ENCODE data around the gene BRSK1.
A peak's percentile ranks its signal among the peaks of the same experiment; 100 is the strongest.

The BRSK1 gene

DNA sequence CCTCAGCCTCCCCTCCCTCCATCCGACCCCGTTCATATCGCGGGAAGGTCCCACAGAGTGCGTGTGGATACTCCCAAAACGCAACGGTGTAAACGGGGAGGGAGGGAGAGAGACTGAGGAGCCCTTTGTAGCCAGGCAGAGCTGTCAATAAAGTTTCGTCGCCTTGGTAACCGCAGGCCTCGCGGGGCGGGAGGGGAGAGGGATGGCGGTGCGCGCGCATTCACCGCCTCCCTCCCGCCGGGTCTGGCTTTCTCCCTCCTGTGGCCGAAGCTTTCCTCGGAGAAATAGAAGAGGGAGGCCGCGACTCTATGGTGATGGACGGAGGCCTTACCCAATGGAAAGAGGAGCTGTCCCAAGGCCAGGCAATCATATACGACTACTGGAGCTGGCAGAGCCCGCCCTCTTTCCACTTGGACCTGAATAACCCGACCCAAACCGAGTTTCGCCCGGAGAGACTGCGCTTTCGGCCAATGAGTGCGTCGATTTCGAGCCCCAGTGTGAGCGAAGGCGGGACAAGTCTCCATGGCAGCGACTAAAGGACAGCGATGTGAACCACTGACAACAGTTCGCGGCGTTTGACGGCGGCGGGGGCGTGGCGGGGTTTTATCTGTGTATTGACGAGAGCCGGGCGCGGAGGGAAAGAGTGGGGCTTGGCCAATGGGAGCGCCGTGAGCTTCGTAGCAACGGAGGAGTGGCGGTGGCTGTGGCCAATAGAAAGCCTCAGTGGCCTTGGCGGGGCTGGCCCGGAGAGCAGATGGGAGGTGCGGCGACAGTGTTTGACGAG is 55.5 kb downstream of the BRSK1 start, which contains the start of gene KMT5C:
KMT5C (plus strand) TSS at position 772 of the 784 bp plus-strand sequence. CDS start 2,061 bp downstream, outside the sequence.
- peak; percentile 99 for DNase-seq

DNA sequence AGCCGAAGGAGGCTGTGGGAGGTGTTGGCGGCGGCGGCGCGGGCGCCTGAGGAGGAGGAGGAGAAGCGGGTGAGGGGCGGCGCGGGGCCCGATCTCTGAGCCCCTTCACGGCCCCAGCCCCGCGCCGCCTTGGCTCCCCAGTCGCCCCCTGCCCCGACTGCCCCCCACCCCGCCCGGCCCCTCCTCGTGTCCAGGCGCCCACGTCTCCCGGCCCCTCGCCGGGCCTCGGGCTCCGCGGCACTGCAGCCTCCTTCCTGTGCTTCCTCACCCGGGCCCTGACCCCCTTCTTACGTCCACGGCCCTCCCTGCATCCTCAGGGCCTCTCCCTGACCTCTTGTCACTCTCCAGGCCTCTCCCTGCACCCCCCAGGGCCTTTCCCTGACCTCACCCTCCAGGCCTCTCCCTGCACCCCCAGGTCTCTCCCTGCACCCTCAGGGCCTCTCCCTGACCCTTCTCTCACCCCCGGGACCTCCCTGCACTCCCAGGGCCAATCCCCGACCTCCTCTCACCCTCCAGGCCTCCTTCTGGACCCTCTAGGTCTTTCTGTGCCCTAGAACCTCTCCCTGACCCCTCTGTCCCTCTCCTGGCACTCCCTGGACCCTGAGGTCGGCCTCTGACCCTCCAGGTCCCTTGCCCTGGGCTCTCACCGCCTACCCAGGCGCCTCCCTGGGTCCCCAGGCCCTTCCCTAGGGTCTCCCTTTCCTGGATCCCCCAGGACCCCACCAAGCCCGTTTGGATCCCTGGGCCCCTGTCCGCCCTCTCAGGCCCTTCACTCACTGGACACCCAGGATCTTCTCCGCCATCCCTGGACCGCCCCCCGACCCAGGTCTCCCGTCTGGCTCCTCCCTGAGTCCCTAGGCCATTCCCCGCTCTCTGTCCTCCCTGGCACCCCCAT is 56.3 kb downstream of the BRSK1 start:
- no peak for DNase-seq

DNA sequence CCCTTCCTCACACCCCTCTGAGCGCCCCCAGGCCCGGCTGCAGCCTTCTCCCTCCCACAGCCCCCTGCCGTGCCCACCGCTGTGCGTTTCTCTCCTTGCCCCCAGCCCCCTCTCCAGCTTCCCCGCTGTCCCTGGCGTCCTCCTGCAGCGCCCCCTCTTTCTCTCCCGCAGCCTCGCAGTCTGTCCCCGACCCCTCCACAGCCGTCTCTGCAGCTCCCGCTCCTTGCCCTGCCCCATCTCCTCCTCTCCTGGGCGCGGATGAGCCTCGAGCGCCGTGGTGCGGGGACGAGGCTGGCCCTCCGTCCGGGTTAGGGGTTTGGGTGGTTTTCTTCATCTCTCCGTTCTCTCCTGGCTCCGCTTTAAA is 57.0 kb downstream of the BRSK1 start:
- no peak for DNase-seq

DNA sequence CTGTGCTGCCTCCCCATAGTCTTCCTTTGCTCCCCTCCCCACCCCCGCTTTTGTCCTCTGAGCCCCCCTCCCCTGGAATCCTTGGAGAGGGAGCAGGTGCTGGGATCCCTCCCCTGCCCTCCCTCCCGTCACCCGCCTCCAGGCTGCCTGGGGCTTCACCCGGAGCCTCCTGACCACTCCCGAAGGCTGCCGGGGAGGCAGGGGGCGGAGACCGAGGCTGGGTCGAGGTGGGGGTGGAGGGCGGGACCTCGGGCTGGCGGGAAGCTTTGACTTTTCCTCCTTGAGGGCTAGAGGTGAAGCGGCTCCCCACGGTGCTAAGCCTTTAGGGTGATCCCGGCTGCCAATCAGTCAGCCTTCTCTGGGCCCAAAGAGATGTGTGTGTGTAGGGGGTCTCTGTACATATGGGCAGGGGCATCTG is 57.4 kb downstream of the BRSK1 start:
- DNase-seq, result no peak

DNA sequence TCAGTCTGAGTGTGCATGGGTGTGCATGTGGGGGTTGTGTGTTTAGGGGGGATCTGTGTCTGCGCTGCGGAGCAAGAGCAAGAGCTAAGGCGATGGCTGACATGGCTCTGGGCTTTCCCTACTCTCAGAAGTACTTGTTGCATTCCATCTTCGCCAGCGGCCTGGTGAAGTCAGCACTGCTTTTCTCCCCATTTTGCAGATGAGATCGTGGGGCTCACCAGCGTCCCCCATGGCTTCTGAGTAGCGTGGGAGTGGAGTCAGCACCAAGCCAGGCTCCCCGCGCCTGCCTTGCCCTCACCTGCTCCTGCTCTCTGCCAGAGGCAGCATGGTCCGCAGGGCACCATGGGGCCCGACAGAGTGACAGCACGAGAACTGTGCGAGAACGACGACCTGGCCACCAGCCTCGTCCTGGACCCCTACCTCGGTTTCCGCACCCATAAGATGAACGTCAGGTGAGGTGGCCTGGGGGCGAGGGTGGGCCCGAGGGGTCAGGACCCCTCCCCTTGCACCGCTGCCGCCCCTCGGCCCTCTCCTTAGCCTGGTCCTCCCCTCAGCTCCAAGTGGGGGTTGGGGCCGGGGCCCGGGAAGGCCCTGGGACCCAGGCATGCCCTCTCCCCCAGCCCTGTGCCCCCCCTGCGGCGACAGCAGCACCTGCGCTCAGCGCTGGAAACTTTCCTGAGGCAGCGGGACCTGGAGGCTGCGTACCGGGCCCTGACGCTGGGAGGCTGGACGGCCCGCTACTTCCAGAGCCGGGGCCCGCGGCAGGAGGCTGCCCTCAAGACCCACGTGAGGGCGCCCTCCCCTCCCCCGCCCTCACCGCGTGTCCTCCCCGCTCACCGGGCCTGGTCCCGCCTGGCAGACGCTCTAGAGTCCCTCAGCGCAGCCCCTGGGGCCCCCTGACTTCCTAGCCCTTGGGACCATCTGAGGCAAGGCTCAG is 58.1 kb downstream of the BRSK1 start:
- no peak for DNase-seq

DNA sequence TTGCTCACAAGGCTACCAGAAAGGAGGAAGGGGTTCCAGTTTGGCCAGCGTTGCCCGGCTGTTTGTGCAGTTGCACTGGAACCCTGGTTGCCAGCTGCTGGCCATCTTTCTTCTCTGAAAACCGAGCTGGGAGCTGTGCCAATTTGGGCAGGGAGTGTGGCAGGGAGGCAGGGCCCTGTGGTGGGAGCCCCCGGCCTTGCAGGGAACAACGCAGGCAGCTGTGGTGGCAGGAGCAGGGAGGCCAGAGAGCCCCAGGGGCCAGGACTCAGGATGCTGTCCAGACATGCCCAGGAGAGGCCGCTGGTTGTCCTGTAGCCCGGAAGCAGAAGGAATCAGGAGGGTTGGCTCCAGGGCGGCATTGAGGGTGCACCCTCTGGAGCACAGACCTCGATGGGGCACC is 60.6 kb downstream of the BRSK1 start:
- no peak for DNase-seq

DNA sequence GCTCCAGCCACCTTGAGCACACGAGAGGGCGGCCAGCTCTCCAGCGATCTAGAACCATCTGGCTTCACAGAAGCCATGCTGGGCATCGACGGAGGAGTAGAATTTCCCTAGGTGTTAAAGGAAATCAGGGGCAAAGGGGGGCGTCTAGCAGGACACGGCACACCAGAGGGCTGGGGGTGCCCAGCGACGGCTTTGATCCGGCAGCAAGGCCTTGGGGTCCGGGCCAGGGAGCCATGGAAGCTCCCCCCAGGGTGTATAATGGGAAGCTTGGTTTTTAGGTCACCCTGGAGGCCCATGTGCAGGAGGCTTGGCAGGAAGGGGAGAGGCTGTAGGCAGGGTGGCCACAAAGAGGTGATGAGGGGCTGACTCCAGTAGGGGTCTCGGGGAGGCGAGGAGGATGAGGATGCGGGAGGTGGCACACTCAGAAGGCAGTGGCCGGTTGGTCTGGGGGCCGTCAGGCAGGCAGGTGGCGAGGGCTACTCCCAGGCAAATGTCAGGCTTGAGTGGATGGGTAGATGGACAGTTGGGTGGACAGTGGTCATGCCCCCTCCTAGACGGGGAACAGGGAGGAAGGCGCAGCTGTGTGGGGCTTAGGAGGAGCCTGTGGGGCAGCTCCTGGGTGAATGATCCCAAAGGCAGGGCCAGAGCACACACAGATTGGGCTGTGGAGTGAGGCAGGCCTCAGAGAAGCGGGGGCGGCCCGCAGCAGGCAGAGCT is 61.5 kb downstream of the BRSK1 start:
- DNase-seq, result no peak

DNA sequence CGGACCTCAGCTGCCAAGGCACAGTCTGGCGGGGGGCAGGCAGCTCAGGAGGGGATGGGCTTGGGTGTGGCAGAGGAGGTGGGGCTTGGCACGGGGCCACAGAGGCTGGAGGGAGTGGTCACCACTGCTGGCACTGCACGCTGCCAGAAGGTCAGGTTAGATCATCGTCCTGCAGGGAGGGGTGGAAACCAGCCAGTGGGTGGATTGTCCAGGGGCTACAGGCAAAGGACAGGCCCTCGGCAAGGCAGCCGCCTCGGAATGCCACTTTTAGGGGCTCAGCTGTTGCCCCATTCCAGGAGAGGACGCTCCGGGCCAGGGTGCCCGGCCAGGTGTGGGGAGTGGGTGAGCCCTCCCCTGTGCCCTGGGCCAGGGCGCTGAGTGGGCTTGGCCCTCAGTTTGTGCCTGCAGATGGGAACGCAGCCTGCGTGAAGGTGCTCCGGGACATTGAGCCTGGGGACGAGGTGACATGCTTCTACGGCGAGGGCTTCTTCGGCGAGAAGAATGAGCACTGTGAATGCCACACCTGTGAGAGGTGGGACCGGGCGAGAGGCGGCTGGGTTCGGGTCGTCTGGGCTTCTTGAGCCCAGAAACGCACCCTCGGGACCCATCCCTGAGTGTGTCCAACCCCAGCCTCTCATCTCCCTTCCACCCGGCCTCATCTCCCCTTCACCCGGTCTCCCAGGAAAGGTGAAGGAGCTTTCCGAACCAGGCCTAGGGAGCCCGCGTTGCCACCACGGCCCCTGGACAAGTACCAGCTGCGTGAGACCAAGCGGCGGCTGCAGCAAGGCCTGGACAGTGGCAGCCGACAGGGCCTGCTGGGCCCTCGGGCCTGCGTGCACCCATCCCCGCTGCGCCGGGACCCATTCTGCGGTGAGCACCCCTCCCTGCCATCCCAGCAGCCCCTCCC is 62.3 kb downstream of the BRSK1 start:
- DNase-seq, result no peak

DNA sequence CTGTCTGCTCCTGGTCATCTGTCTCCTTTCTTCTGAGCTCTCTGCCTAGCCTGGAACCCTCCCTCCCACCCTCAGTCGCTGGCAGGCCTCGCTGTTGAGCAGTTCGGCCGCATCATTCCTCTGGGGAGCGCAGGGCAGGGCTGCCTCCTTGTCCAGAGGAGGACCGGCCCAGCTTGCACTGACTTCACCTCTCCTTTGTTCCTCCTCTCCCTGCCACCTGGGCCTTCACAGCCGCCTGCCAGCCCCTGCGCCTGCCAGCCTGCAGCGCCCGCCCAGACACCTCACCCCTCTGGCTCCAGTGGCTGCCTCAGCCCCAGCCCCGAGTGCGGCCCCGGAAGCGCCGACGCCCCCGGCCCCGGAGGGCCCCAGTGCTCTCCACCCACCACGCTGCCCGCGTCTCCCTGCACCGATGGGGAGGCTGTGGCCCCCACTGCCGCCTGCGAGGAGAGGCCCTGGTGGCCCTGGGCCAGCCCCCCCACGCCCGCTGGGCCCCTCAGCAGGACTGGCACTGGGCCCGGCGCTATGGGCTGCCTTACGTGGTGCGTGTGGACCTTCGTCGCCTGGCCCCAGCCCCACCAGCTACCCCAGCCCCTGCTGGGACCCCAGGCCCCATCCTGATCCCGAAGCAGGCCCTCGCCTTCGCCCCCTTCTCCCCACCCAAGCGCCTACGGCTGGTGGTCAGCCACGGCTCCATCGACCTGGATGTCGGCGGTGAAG is 63.1 kb downstream of the BRSK1 start:
- DNase-seq, result no peak

DNA sequence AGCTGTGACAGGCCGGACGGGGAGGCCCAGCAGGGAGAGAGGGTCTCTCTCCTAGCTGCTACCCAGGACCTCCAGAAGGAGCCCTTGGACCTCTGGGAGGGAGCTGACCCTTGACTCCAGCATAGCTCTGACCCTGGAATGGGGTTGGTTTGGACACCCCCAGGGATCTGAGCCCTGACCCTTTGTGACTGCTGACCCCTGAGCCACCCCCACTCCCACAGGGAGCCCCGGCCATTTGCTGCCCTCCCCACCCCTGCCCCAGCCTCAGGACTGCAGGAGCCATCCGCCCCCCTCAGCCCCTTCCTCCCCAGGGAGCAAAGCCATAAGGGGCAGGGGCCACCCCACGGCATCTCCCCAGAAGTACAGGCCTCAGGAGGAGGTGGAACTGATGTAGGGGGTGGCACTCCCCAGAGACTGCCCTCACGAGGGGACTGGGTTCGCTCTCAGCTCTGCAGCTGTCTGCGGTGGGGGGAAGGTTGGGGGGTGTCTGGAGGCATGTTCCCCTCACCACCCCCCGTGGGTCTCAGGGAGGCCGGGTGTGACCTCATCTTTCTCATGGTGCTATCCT is 63.7 kb downstream of the BRSK1 start:
- no peak for DNase-seq

DNA sequence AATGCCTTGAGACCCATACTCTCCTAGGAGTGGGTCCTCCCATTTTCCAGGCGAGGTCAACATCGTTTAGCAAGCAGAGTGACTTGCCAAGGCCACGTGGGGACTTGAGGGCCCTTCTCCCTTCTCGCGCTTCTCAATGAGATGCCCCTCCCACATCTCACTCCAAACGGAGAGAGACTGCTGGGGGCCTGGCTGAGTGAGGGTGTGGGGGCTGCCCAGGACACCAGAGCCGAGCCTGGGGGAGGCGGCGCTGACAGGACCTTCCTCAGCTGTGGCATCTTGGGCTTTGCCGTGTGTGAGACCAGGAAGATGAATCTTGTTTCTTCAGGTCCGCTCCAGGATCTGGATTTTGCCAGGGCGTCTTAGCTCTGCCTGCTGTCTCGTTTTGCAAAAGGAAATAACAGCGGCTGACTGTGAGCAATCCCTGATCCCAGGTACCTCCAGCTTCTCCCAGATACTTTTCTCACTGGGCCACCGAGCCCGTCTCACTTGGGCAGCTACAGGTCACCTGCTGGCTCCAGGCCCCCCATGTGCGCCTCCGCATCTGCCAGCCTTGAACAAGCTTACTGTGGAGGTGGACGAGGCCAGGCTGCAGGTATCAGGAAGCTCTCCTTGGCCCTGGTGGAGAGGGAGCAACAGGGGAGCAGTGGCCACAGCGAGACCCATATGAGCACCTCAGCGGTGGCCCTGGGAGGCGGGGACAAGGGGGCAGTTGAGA is 64.7 kb downstream of the BRSK1 start:
- no peak for DNase-seq

DNA sequence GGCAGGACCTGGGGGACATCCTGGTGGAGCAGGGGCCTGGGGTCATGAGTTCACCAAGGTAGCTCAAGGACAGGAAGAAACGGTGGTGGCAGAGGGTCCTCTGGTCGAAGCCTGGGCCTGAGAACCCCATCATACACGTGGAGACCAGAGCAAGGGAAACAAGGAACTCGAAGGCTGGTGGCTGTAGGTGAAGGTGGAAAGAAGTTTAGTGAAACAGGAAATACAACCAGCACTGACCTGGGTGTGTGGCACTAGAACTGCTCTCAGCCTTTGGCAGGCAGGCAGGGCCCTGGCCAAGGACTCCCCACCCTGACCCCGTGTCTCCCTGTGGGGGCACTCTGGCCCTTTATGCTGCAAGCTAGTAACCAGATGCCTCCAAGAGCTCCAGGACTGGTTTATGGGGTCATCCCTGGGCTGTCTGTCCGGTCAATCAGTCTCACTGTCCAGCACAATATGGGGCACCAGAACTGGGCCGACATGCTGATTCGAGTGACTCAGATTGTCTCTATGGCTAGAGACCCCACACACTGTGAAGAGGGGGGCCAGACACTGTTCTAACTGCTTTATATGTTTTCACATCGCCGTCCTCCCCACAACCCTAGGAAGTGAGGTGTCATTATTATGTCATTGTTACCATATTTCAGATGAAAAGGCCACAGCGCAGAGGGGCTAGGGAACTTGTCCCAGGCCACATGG is 67.0 kb downstream of the BRSK1 start:
- no peak for DNase-seq

DNA sequence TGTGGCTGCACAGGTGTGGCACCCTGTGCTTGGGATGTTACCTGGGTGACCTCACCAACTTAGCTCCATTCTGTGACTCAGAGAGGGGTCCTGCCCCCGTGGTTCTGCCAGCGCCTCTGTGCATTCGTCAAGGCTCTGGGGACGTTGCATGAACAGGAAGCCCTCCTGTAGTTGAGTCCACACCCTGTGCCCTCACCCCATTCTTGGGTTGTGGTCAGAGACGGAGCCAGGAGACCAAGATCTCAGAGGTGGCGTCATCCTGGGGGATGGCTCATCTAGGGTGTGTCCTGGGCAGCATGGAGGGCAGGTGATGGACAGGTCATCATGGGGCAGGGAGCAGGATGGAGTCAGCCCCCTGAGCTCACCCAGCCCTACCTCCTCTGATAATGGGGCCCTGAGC is 68.2 kb downstream of the BRSK1 start:
- DNase-seq, result no peak

DNA sequence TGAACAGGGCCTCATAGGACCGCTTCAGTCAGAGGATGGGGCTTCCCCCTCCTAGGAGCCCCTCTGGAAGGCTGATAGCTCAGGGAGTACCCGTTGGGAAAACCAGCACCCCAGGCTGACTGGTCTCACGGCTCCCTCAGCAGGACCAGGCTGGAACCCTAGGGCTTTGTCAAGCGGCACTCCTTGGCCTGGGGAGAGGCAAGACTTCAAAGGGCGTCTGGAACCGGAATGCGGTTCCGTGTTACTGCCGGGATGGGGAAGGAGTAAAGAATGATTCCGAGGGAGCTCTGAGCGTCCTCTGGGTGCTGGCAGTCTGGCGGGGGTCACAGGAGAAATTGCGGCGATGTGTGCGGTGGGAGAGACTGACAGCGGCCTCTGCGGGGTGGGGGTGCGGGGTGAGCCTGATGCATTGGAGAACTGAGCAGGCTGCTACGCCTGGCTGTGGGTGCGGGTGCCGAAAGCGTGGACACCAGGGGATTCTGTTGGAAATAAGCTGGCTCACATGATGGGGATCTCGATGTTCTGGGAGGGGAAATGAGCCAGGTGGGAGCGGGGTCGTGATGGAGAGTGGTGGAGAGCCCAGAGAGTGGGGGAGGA is 68.8 kb downstream of the BRSK1 start:
- no peak for DNase-seq

DNA sequence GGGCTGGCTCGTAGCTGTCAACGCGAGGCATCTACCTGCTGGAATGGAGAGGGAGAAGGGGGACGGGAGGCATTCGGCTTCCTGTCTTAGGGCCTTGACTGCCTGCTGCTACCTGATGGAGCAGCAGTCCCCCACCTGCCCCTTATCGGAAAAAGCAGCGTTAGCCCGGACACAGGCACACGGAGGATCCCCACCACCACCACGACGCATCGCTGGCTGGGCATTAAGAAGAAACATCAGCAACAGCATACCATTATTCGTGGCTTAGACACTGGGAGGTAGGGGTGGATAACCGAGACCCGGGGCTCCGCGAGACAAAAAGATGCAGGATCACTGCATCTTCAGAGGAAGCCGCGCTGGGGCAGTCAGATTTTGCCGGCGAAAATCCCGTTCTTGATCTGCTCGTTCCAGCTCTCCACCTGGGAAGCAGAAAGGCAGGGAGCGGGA is 69.6 kb downstream of the BRSK1 start:
- DNase-seq, result no peak

DNA sequence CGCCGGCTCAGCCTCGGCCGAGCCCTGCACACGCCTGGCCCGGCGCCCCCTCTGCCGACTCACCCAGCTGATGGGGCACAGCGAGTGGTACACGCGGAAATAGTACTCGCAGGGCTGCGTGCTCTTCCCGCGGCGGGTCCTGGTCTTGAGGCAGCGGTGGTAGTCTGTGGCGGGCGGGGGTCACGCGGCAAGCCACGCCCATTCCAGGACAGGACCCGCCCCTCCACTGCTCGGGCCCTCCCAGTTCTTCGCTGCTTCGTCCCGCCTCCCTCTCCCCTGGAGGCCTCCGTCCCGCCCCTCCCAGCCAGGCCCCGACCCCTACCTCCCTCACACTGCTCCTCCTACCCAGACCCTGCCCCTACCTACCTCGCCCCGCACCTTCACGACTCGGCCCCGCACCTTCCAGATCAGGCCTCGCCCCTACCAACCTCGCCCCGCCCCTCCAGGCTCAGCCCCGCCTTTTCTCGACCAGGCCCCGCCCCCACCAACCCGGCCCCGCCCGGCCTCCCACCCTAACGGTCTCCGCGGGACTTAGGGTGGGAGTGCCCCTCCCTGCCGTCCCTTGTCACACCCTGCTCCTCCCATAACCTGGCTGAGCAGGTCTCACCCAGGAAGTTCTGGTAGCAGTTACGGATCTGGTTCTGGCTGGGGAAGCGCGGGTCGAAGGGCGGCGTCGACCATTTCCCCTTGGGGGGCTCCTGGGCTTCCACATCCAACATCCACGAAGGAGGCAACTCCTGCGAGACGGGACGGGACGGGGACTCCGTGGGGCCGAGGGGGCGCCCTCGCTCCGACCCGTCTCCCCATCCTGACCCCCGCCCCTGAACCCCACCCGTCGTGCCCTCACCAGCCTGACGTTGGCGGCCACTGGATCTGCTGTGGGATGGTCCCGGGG is 70.3 kb downstream of the BRSK1 start:
- peak; percentile 23 for DNase-seq

DNA sequence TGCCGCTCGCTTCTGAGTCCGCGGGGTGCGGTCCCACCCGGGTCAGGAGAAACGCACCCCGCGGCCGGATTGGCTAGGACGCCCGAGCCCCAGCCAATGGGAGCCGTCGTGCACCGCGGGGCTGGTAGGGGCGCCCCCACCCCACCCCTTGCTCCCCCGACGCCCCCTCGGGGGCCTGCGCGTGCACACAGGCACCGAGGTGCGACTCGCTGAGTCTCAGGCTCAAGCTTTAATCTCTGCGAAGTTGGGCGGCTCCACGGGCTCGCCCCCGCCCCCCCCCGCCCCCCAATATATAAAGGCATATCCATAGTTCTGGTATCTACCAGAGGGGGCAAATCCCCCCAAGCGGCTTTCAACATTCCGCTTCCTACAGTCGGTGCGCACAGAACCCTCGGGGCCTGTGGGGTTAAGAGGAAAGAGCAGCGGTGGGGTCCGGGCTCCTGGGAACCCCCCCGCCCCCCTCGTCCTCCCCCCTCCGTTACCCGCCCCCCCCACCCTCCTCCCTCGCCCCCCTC is 71.0 kb downstream of the BRSK1 start, which contains the start of gene COX6B2:
COX6B2 (minus strand) TSS at position 22 of the 515 bp plus-strand sequence. CDS start 198 bp downstream, outside the sequence.
- DNase-seq, result no peak
